Measurements from ENCODE around the gene PCAT7.

Gene PCAT7

GRCh38 chr9:94606646-94607422, 52.0 kb downstream of the PCAT7 start:
- DNase-seq, result no peak

GRCh38 chr9:94607423-94607691, 52.5 kb downstream of the PCAT7 start:
- DNase-seq, result no peak

GRCh38 chr9:94610181-94610606, 55.3 kb downstream of the PCAT7 start:
- DNase-seq, result no peak

- peak; percentile 43 for DNase-seq
These were observed 56.8 kb downstream of the PCAT7 start for GRCh38 chr9:94611638-94612068.

GRCh38 chr9:94612071-94612470, 57.2 kb downstream of the PCAT7 start:
- DNase-seq, result no peak

GRCh38 chr9:94613003-94613402, 58.1 kb downstream of the PCAT7 start:
- no peak for DNase-seq

- no peak for DNase-seq
These were observed 64.1 kb downstream of the PCAT7 start for GRCh38 chr9:94619026-94619425.
